Fibroblast of skin of right biceps (primary cell): ENCODE results near the gene FAM3D.

ENCODE experiments used
- DNase-seq: peaks from one replicate; pipeline ENCODE4 v3.0.0-alpha.2; 2013

The FAM3D gene

GRCh38 chr3:58588030-58588614, 78.5 kb downstream of the FAM3D start:
- DNase-seq, result peak; percentile 43

- no peak for DNase-seq
Measured at GRCh38 chr3:58586776-58587192, 79.8 kb downstream of the FAM3D start.

GRCh38 chr3:58585994-58586393, 80.6 kb downstream of the FAM3D start:
- no peak for DNase-seq

GRCh38 chr3:58585005-58585786, 81.4 kb downstream of the FAM3D start:
- peak; percentile 66 for DNase-seq

GRCh38 chr3:58584690-58585004, 81.9 kb downstream of the FAM3D start:
- no peak for DNase-seq
